MCF 10A (cell line): ENCODE measurements around the gene ABCB8. TPM values are rescaled to one million over a fixed set of nuclear protein-coding genes. Genes with fewer than 3 reads are reported as not detected.

Experiments used
- BruUV-seq: library from RNA; stranded (reverse); fragments of 400-500 nt; replicated peaks from 2 replicates; lab custom pipeline; 2021; lab: Mats Ljungman, UMichigan
- CTCF ChIA-PET: fragments of 300-600 bp; sonication (Branson Sonifier 250); formaldehyde crosslinking; extraction: SDS; loops from one replicate; lab custom pipeline; 2021; ENCODE audit warnings: antibody characterized with exemption, inconsistent platforms; lab: Yijun Ruan, JAX
- POLR2A ChIA-PET: fragments of 300-600, 350-650 bp; sonication (Branson Sonifier 250); formaldehyde crosslinking; extraction: SDS; loops from one replicate; lab custom pipeline; 2020; ENCODE audit warnings: antibody characterized with exemption, inconsistent platforms; lab: Yijun Ruan, JAX
- DNase-seq: peaks from one replicate; pipeline ENCODE4 v3.0.0-alpha.2; 2018; ENCODE audit not compliant: unreplicated experiment
- H3K27ac Mint-ChIP-seq: one replicate; pipeline ENCODE4 v1.8.0; 2022; ENCODE audit warnings: mild to moderate bottlenecking, low read depth, mixed read lengths; ENCODE audit not compliant: unreplicated experiment
- H3K27me3 Mint-ChIP-seq: one replicate; pipeline ENCODE4 v1.8.0; 2022; ENCODE audit warnings: mixed read lengths; ENCODE audit not compliant: insufficient read depth, unreplicated experiment
- H3K36me3 Mint-ChIP-seq: one replicate; pipeline ENCODE4 v1.8.0; 2022; ENCODE audit warnings: mild to moderate bottlenecking, moderate library complexity, mixed read lengths; ENCODE audit not compliant: insufficient read depth, unreplicated experiment
- H3K4me1 Mint-ChIP-seq: one replicate; pipeline ENCODE4 v1.8.0; 2022; ENCODE audit warnings: mixed read lengths; ENCODE audit not compliant: insufficient read depth, unreplicated experiment
- H3K4me3 Mint-ChIP-seq: one replicate; pipeline ENCODE4 v1.8.0; 2022; ENCODE audit warnings: mild to moderate bottlenecking, moderate library complexity, mixed read lengths; ENCODE audit not compliant: unreplicated experiment
- H3K9me3 Mint-ChIP-seq: one replicate; pipeline ENCODE4 v1.8.0; 2022; ENCODE audit warnings: mixed read lengths; ENCODE audit not compliant: unreplicated experiment
- intact Hi-C: fragments of 100-400 bp; cut with micrococcal nuclease; formaldehyde crosslinking; loops from 2 replicates; pipeline ENCODE4 v1.14.1; 2022
- total RNA-seq: library from RNA; stranded (reverse); gene quantifications from 2 replicates; pipeline ENCODE4 v1.2.3, GENCODE V29; 2022
- TF ChIP-seq, protein P1 (sequence below): fragments of 200-600 bp; IDR thresholded peaks from one replicate; pipeline ENCODE4 v1.8.0; 2022; ENCODE audit warnings: antibody characterized with exemption, mild to moderate bottlenecking; ENCODE audit not compliant: unreplicated experiment

The ABCB8 gene
- total RNA-seq, 1 experiment from 2014 or later: 73.4 TPM

DNA sequence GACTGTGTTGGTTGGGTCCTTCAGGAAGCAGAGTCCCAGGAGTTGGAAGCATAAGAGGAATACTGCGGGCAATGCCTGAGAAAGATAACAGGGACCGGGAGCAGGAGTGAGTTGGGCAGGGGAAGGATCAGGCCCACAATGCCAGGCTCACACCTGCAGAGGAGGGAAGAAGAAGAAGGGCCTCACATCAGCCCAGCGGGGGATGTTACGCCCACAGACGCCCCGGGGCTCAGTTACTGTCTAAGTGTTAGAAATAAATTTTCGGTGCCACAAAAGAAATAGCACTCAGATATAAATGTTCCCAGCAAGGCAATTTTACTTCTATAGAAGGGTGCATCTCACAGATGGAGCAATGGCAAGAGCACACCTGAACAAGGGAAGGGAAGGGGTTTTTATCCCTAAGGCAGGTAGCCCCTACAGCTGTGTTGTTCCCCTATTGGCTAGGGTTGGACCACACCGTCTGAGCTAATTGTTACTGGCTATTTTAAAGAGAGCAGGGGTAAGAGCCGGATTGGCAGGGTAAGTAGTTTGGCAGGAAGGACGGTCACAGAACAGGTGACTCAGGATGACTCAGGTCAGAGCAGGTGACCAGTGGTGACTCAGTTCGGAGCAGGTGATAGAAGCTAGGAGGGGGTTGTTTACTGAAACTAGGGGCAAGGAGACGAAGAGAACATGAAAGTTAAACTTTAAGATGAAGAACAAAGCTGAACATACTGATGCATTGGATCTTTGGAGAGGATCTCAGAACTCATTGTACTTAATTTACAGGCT lies 37.6 kb upstream of the ABCB8 start, which contains the start of gene NOS3:
NOS3 (plus strand) TSS at position 602 of the 771 bp plus-strand sequence. CDS start 2,787 bp downstream, outside the sequence.
- no peak within 1 kb of the TSS for H3K4me3 Mint-ChIP-seq
- H3K4me1 Mint-ChIP-seq: peaks cover 7% of the 10 kb centered on the region
- ChIA-PET CTCF (interaction anchor here (0.5 to 3.5 kb wide), 5 partner anchors 61 to 212 kb away, joined by 3 to 14 read pairs (median 3); no protein-coding TSS in a partner anchor), POLR2A (no interaction called here)
- peaks cover 18% of the 10 kb centered on the region for H3K9me3 Mint-ChIP-seq
- no peaks in the 10 kb centered on the region for H3K36me3 Mint-ChIP-seq
- TF ChIP-seq, protein P1, sequence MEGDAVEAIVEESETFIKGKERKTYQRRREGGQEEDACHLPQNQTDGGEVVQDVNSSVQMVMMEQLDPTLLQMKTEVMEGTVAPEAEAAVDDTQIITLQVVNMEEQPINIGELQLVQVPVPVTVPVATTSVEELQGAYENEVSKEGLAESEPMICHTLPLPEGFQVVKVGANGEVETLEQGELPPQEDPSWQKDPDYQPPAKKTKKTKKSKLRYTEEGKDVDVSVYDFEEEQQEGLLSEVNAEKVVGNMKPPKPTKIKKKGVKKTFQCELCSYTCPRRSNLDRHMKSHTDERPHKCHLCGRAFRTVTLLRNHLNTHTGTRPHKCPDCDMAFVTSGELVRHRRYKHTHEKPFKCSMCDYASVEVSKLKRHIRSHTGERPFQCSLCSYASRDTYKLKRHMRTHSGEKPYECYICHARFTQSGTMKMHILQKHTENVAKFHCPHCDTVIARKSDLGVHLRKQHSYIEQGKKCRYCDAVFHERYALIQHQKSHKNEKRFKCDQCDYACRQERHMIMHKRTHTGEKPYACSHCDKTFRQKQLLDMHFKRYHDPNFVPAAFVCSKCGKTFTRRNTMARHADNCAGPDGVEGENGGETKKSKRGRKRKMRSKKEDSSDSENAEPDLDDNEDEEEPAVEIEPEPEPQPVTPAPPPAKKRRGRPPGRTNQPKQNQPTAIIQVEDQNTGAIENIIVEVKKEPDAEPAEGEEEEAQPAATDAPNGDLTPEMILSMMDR: no peak
- H3K27ac Mint-ChIP-seq: no peak within 1 kb of the TSS
- intact Hi-C loops: no loop called here
- peaks cover 11% of the 10 kb centered on the region for H3K27me3 Mint-ChIP-seq
- peak; percentile 24 for DNase-seq
- no TSS peak for BruUV-seq

DNA sequence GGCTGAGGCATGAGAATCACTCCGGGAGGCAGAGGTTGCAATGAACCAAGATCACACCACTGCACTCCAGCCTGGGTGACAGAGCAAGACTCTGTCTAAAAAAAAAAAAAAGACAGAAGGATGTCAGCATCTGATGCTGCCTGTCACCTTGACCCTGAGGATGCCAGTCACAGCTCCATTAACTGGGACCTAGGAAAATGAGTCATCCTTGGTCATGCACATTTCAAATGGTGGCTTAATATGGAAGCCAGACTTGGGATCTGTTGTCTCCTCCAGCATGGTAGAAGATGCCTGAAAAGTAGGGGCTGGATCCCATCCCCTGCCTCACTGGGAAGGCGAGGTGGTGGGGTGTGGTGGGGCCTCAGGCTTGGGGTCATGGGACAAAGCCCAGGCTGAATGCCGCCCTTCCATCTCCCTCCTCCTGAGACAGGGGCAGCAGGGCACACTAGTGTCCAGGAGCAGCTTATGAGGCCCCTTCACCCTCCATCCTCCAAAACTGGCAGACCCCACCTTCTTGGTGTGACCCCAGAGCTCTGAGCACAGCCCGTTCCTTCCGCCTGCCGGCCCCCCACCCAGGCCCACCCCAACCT lies 36.1 kb upstream of the ABCB8 start:
- intact Hi-C loops: no loop called here
- H3K36me3 Mint-ChIP-seq: no peaks in the 10 kb centered on the region
- DNase-seq: no peak
- ChIA-PET POLR2A (interaction anchor here (0.6 kb wide), 1 partner anchor 47 kb away, joined by 3 read pairs; no protein-coding TSS in a partner anchor), CTCF (interaction anchor here (1.0 to 3.5 kb wide), 2 partner anchors 26 to 94 kb away, joined by 3 to 14 read pairs (median 8); no protein-coding TSS in a partner anchor)
- peaks cover 18% of the 10 kb centered on the region for H3K9me3 Mint-ChIP-seq
- TF ChIP-seq, protein P1: no peak
- BruUV-seq: no TSS peak
- H3K27ac Mint-ChIP-seq: no peak overlapping the region
- peaks cover 11% of the 10 kb centered on the region for H3K27me3 Mint-ChIP-seq
- peaks cover 7% of the 10 kb centered on the region for H3K4me1 Mint-ChIP-seq
- H3K4me3 Mint-ChIP-seq: no peak overlapping the region

DNA sequence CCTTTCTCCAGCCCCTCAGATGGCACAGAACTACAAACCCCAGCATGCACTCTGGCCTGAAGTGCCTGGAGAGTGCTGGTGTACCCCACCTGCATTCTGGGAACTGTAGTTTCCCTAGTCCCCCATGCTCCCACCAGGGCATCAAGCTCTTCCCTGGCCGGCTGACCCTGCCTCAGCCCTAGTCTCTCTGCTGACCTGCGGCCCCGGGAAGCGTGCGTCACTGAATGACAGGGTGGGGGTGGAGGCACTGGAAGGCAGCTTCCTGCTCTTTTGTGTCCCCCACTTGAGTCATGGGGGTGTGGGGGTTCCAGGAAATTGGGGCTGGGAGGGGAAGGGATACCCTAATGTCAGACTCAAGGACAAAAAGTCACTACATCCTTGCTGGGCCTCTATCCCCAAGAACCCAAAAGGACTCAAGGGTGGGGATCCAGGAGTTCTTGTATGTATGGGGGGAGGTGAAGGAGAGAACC lies 35.4 kb upstream of the ABCB8 start:
- TF ChIP-seq, protein P1: no peak
- CTCF ChIA-PET: interaction anchor here (0.8 to 2.3 kb wide), 2 partner anchors 25 to 95 kb away, joined by 3 to 8 read pairs; no protein-coding TSS in a partner anchor
- peaks cover 18% of the 10 kb centered on the region for H3K9me3 Mint-ChIP-seq
- peaks cover 11% of the 10 kb centered on the region for H3K27me3 Mint-ChIP-seq
- POLR2A ChIA-PET: no interaction called here
- H3K4me1 Mint-ChIP-seq: peaks cover 7% of the 10 kb centered on the region
- no peak overlapping the region for H3K4me3 Mint-ChIP-seq
- H3K36me3 Mint-ChIP-seq: peaks cover 3% of the 10 kb centered on the region
- BruUV-seq: no TSS peak
- H3K27ac Mint-ChIP-seq: no peak overlapping the region
- intact Hi-C loops: no loop called here
- DNase-seq: no peak

DNA sequence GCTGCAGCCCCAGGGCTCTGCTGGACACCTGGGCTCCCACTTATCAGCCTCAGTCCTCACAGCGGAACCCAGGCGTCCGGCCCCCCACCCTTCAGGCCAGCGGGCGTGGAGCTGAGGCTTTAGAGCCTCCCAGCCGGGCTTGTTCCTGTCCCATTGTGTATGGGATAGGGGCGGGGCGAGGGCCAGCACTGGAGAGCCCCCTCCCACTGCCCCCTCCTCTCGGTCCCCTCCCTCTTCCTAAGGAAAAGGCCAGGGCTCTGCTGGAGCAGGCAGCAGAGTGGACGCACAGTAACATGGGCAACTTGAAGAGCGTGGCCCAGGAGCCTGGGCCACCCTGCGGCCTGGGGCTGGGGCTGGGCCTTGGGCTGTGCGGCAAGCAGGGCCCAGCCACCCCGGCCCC lies 34.7 kb upstream of the ABCB8 start:
- ChIA-PET CTCF (interaction anchor here (0.6 to 2.3 kb wide), 4 partner anchors 9 to 95 kb away, joined by 3 to 18 read pairs (median 6); no protein-coding TSS in a partner anchor), POLR2A (interaction anchor here (0.6 kb wide), 1 partner anchor 14 kb away, joined by 3 read pairs; no protein-coding TSS in a partner anchor)
- H3K4me1 Mint-ChIP-seq: peaks cover 2% of the 10 kb centered on the region
- H3K36me3 Mint-ChIP-seq: peaks cover 6% of the 10 kb centered on the region
- peaks cover 18% of the 10 kb centered on the region for H3K9me3 Mint-ChIP-seq
- DNase-seq: no peak
- no peak overlapping the region for H3K4me3 Mint-ChIP-seq
- no TSS peak for BruUV-seq
- TF ChIP-seq, protein P1: no peak
- no peak overlapping the region for H3K27ac Mint-ChIP-seq
- peaks cover 5% of the 10 kb centered on the region for H3K27me3 Mint-ChIP-seq
- intact Hi-C loops: no loop called here
